WTC11 (cell line): ENCODE data around the gene ABHD12B. TPM values are rescaled to one million over a fixed set of nuclear protein-coding genes. Genes with fewer than 3 reads are reported as not detected.

Source experiments
- ATAC-seq: fragments of 200-7000 bp; cut with Tn5 transposase; 2 replicates; pipeline ENCODE4 v1.10.0; 2021; ENCODE audit warnings: mild to moderate bottlenecking, moderate library complexity
- CTCF ChIA-PET: fragments of 300-600 bp; sonication (Branson Sonifier 250); formaldehyde crosslinking; loops from one replicate; lab custom pipeline; 2021; ENCODE audit warnings: antibody characterized with exemption; lab: Charles Lee
- POLR2A ChIA-PET: fragments of 350-600 bp; sonication (Branson Sonifier 250); formaldehyde crosslinking; loops from one replicate; lab custom pipeline; 2021; ENCODE audit warnings: antibody characterized with exemption; lab: Charles Lee
- DNase-seq: peaks from one replicate; pipeline ENCODE4 v3.0.0; 2021; ENCODE audit warnings: low spot score
- H3K27ac Mint-ChIP-seq: 2 replicates; pipeline ENCODE4 v1.8.0; 2021; ENCODE audit warnings: mixed read lengths
- H3K27me3 Mint-ChIP-seq: 2 replicates; pipeline ENCODE4 v1.8.0; 2021; ENCODE audit warnings: low read depth, mild to moderate bottlenecking, moderate library complexity, mixed read lengths
- H3K36me3 Mint-ChIP-seq: 2 replicates; pipeline ENCODE4 v1.8.0; 2021; ENCODE audit warnings: mixed read lengths
- H3K4me1 Mint-ChIP-seq: 2 replicates; pipeline ENCODE4 v1.8.0; 2022; ENCODE audit warnings: mixed read lengths
- H3K4me3 Mint-ChIP-seq: 2 replicates; pipeline ENCODE4 v1.8.0; 2021; ENCODE audit warnings: mild to moderate bottlenecking, moderate library complexity, mixed read lengths
- H3K9me3 Mint-ChIP-seq: 2 replicates; pipeline ENCODE4 v1.8.0; 2021; ENCODE audit warnings: mixed read lengths
- ELF4 ChIP-seq: sonication (generic); formaldehyde crosslinking; IDR thresholded peaks from 2 replicates; pipeline ENCODE4 v1.8.1; 2022; ENCODE audit warnings: low read depth, mild to moderate bottlenecking, moderate library complexity, missing genetic modification reagents
- FOXK1 ChIP-seq: sonication (generic); formaldehyde crosslinking; IDR thresholded peaks from 2 replicates; pipeline ENCODE4 v1.8.0; 2022; ENCODE audit warnings: mild to moderate bottlenecking, moderate library complexity, missing genetic modification reagents
- GTF2I ChIP-seq: fragments of 250-450 bp; sonication (Bioruptor Pico); conservative IDR thresholded peaks from 2 replicates; pipeline ENCODE4 v1.4.0; 2021; ENCODE audit warnings: mild to moderate bottlenecking
- NFYB ChIP-seq: sonication (generic); formaldehyde crosslinking; conservative IDR thresholded peaks from 2 replicates; pipeline ENCODE4 v1.8.0; 2022; ENCODE audit warnings: low read depth, missing genetic modification reagents
- OVOL2 ChIP-seq: fragments of 250-450 bp; sonication (Bioruptor Pico); IDR thresholded peaks from 2 replicates; pipeline ENCODE4 v1.9.0; 2021; ENCODE audit warnings: mild to moderate bottlenecking, borderline replicate concordance
- PRRX2 ChIP-seq: fragments of 250-450 bp; sonication (Bioruptor Pico); IDR thresholded peaks from 2 replicates; pipeline ENCODE4 v1.8.0; 2021; ENCODE audit warnings: mild to moderate bottlenecking
- TCF7 ChIP-seq: sonication (generic); formaldehyde crosslinking; IDR thresholded peaks from 2 replicates; pipeline ENCODE4 v1.8.0; 2022; ENCODE audit warnings: mild to moderate bottlenecking, low read depth, missing genetic modification reagents, moderate library complexity
- TP53 ChIP-seq: sonication (generic); formaldehyde crosslinking; IDR thresholded peaks from 2 replicates; pipeline ENCODE4 v1.8.1; 2023; ENCODE audit warnings: mild to moderate bottlenecking, missing genetic modification reagents
- ZBTB21 ChIP-seq: sonication (generic); formaldehyde crosslinking; IDR thresholded peaks from 2 replicates; pipeline ENCODE4 v1.8.1; 2023; ENCODE audit warnings: mild to moderate bottlenecking, missing genetic modification reagents, borderline replicate concordance
- total RNA-seq: library from RNA; stranded (reverse); gene quantifications from 3 replicates; pipeline ENCODE4 v1.2.3, GENCODE V29; 2021
- TF ChIP-seq, protein P1 (sequence below): sonication (generic); formaldehyde crosslinking; conservative IDR thresholded peaks from 2 replicates; pipeline ENCODE4 v1.8.1; 2023; ENCODE audit warnings: mild to moderate bottlenecking, low read depth, missing genetic modification reagents, moderate library complexity
- TF ChIP-seq, protein P2 (sequence below): sonication (generic); formaldehyde crosslinking; IDR thresholded peaks from 2 replicates; pipeline ENCODE4 v1.8.1; 2022; ENCODE audit warnings: low read depth, mild to moderate bottlenecking, moderate library complexity, missing genetic modification reagents, borderline replicate concordance
- TF ChIP-seq, protein P3 (sequence below): fragments of 250-450 bp; sonication (Bioruptor Pico); IDR thresholded peaks from 2 replicates; pipeline ENCODE4 v1.9.0; 2021; ENCODE audit warnings: mild to moderate bottlenecking
- TF ChIP-seq, protein P4 (sequence below): sonication (generic); formaldehyde crosslinking; IDR thresholded peaks from 2 replicates; pipeline ENCODE4 v1.8.0; 2022; ENCODE audit warnings: mild to moderate bottlenecking, missing genetic modification reagents
- TF ChIP-seq, protein P5 (sequence below): fragments of 200-600 bp; IDR thresholded peaks from 2 replicates; pipeline ENCODE4 v1.8.0; 2022; ENCODE audit warnings: antibody characterized with exemption
- TF ChIP-seq, protein P6 (sequence below): sonication (generic); formaldehyde crosslinking; IDR thresholded peaks from 2 replicates; pipeline ENCODE4 v1.8.1; 2022; ENCODE audit warnings: mild to moderate bottlenecking, missing genetic modification reagents, moderate library complexity, borderline replicate concordance
- TF ChIP-seq, protein P7 (sequence below): sonication (generic); formaldehyde crosslinking; IDR thresholded peaks from 2 replicates; pipeline ENCODE4 v1.8.1; 2023; ENCODE audit warnings: mild to moderate bottlenecking, moderate library complexity, missing genetic modification reagents
- TF ChIP-seq, protein P8 (sequence below): sonication (generic); formaldehyde crosslinking; IDR thresholded peaks from 2 replicates; pipeline ENCODE4 v1.8.1; 2022; ENCODE audit warnings: missing genetic modification reagents, borderline replicate concordance
- TF ChIP-seq, protein P9 (sequence below): sonication (generic); formaldehyde crosslinking; IDR thresholded peaks from 2 replicates; pipeline ENCODE4 v1.8.0; 2022; ENCODE audit warnings: mild to moderate bottlenecking, missing genetic modification reagents

The ABHD12B gene
- total RNA-seq, 1 experiment from 2014 or later: 156 TPM

DNA sequence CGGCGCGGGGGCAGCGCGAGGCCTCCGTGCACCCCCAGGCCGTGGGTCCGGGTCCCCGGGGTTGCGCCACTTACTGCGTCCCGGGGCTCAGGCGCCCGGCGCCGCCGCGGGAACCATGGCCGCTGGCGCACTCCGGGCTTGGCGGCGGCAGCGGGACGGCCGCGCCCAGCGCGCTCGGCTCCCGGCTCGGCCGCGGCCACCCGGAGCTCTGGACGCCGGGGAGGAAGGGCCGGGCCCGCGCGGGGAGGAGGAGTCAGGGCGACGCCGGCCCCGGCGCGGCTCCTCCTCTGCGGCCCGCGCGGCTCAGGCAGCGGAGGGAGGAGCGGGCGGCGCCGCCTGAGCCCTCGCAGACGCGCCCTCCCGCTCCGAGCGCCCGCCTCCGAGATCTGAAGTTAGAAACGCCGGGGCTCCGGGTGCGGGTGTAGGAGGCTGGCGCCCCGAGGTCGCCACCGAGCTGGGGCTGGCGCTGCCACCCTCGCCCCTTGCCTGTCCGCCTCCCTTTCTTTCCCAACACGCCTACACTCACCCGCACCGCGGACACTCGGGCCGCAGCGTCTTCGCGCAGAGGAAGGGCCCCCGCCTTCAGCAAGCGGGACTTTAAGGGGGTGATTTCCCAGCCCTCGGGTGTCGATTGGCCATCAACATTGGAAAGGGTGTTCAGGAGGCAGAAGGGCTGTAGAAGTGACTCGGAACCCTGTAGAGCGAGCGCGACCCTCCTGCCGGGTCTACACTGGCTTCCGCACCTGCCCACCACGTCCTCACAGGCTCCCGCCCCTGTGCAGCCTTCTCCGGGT is 40.7 kb upstream of the ABHD12B start, which contains the start of gene NIN:
TSS of gene NIN (minus strand) at position 231 of the 794 bp plus-strand sequence. CDS start 9,106 bp downstream, outside the sequence.
- H3K4me3 Mint-ChIP-seq: peak within 1 kb of the TSS; percentile 94
- H3K4me1 Mint-ChIP-seq: peaks cover 31% of the 10 kb centered on the region
- H3K27ac Mint-ChIP-seq: peak within 1 kb of the TSS; percentile 82; the same call in 1 of the 2 replicates
- H3K9me3 Mint-ChIP-seq: no peaks in the 10 kb centered on the region
- ChIA-PET CTCF (interaction anchor here (0.6 to 5.3 kb wide), 2 partner anchors 29 to 187 kb away, joined by 3 to 51 read pairs; no protein-coding TSS in a partner anchor), POLR2A (interaction anchor here (0.6 to 1.9 kb wide), 4 partner anchors 29 to 113 kb away, joined by 3 to 7 read pairs (median 3); partner anchors contain the start of gene PYGL)
- ATAC-seq (peak; percentile 87), DNase-seq (peak; percentile 66)
- peaks cover 3% of the 10 kb centered on the region; the same call in 1 of the 2 replicates for H3K36me3 Mint-ChIP-seq
- H3K27me3 Mint-ChIP-seq: peaks cover 82% of the 10 kb centered on the region
- TF ChIP-seq, protein P1, sequence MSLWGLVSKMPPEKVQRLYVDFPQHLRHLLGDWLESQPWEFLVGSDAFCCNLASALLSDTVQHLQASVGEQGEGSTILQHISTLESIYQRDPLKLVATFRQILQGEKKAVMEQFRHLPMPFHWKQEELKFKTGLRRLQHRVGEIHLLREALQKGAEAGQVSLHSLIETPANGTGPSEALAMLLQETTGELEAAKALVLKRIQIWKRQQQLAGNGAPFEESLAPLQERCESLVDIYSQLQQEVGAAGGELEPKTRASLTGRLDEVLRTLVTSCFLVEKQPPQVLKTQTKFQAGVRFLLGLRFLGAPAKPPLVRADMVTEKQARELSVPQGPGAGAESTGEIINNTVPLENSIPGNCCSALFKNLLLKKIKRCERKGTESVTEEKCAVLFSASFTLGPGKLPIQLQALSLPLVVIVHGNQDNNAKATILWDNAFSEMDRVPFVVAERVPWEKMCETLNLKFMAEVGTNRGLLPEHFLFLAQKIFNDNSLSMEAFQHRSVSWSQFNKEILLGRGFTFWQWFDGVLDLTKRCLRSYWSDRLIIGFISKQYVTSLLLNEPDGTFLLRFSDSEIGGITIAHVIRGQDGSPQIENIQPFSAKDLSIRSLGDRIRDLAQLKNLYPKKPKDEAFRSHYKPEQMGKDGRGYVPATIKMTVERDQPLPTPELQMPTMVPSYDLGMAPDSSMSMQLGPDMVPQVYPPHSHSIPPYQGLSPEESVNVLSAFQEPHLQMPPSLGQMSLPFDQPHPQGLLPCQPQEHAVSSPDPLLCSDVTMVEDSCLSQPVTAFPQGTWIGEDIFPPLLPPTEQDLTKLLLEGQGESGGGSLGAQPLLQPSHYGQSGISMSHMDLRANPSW (CRISPR knock-in tag): no peak
- TF ChIP-seq PRRX2 (CRISPR knock-in tag) (no peak), NFYB (CRISPR knock-in tag) (no peak; the same call in 1 of the 2 replicates), TP53 (CRISPR knock-in tag) (peak; percentile 40; the same call in 1 of the 2 replicates), GTF2I (no peak), ZBTB21 (CRISPR knock-in tag) (0 out of 2 replicates have a peak, but pooled peaks have one; percentile 54), OVOL2 (no peak), ELF4 (CRISPR knock-in tag) (no peak), FOXK1 (CRISPR knock-in tag) (no peak; the same call in 1 of the 2 replicates), TCF7 (CRISPR knock-in tag) (no peak)
- TF ChIP-seq, protein P2, sequence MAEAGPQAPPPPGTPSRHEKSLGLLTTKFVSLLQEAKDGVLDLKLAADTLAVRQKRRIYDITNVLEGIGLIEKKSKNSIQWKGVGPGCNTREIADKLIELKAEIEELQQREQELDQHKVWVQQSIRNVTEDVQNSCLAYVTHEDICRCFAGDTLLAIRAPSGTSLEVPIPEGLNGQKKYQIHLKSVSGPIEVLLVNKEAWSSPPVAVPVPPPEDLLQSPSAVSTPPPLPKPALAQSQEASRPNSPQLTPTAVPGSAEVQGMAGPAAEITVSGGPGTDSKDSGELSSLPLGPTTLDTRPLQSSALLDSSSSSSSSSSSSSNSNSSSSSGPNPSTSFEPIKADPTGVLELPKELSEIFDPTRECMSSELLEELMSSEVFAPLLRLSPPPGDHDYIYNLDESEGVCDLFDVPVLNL (CRISPR knock-in tag): no peak
- TF ChIP-seq, protein P3, sequence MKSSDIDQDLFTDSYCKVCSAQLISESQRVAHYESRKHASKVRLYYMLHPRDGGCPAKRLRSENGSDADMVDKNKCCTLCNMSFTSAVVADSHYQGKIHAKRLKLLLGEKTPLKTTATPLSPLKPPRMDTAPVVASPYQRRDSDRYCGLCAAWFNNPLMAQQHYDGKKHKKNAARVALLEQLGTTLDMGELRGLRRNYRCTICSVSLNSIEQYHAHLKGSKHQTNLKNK (CRISPR knock-in tag): no peak
- TF ChIP-seq, protein P4, sequence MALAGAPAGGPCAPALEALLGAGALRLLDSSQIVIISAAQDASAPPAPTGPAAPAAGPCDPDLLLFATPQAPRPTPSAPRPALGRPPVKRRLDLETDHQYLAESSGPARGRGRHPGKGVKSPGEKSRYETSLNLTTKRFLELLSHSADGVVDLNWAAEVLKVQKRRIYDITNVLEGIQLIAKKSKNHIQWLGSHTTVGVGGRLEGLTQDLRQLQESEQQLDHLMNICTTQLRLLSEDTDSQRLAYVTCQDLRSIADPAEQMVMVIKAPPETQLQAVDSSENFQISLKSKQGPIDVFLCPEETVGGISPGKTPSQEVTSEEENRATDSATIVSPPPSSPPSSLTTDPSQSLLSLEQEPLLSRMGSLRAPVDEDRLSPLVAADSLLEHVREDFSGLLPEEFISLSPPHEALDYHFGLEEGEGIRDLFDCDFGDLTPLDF: no peak
- TF ChIP-seq, protein P5, sequence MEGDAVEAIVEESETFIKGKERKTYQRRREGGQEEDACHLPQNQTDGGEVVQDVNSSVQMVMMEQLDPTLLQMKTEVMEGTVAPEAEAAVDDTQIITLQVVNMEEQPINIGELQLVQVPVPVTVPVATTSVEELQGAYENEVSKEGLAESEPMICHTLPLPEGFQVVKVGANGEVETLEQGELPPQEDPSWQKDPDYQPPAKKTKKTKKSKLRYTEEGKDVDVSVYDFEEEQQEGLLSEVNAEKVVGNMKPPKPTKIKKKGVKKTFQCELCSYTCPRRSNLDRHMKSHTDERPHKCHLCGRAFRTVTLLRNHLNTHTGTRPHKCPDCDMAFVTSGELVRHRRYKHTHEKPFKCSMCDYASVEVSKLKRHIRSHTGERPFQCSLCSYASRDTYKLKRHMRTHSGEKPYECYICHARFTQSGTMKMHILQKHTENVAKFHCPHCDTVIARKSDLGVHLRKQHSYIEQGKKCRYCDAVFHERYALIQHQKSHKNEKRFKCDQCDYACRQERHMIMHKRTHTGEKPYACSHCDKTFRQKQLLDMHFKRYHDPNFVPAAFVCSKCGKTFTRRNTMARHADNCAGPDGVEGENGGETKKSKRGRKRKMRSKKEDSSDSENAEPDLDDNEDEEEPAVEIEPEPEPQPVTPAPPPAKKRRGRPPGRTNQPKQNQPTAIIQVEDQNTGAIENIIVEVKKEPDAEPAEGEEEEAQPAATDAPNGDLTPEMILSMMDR: no peak
- TF ChIP-seq, protein P6, sequence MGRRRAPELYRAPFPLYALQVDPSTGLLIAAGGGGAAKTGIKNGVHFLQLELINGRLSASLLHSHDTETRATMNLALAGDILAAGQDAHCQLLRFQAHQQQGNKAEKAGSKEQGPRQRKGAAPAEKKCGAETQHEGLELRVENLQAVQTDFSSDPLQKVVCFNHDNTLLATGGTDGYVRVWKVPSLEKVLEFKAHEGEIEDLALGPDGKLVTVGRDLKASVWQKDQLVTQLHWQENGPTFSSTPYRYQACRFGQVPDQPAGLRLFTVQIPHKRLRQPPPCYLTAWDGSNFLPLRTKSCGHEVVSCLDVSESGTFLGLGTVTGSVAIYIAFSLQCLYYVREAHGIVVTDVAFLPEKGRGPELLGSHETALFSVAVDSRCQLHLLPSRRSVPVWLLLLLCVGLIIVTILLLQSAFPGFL (CRISPR knock-in tag): no peak
- TF ChIP-seq, protein P7, sequence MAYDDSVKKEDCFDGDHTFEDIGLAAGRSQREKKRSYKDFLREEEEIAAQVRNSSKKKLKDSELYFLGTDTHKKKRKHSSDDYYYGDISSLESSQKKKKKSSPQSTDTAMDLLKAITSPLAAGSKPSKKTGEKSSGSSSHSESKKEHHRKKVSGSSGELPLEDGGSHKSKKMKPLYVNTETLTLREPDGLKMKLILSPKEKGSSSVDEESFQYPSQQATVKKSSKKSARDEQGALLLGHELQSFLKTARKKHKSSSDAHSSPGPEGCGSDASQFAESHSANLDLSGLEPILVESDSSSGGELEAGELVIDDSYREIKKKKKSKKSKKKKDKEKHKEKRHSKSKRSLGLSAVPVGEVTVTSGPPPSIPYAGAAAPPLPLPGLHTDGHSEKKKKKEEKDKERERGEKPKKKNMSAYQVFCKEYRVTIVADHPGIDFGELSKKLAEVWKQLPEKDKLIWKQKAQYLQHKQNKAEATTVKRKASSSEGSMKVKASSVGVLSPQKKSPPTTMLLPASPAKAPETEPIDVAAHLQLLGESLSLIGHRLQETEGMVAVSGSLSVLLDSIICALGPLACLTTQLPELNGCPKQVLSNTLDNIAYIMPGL: 0 out of 2 replicates have a peak, but pooled peaks have one; percentile 46
- TF ChIP-seq, protein P8, sequence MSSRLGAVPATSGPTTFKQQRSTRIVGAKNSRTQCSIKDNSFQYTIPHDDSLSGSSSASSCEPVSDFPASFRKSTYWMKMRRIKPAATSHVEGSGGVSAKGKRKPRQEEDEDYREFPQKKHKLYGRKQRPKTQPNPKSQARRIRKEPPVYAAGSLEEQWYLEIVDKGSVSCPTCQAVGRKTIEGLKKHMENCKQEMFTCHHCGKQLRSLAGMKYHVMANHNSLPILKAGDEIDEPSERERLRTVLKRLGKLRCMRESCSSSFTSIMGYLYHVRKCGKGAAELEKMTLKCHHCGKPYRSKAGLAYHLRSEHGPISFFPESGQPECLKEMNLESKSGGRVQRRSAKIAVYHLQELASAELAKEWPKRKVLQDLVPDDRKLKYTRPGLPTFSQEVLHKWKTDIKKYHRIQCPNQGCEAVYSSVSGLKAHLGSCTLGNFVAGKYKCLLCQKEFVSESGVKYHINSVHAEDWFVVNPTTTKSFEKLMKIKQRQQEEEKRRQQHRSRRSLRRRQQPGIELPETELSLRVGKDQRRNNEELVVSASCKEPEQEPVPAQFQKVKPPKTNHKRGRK: no peak
- TF ChIP-seq, protein P9, sequence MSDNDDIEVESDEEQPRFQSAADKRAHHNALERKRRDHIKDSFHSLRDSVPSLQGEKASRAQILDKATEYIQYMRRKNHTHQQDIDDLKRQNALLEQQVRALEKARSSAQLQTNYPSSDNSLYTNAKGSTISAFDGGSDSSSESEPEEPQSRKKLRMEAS (CRISPR knock-in tag): 0 out of 2 replicates have a peak, but pooled peaks have one; percentile 28
